Thyroid gland (tissue), 4 donors: Measurements from ENCODE around the gene ADGRD1.

Experiments
- CTCF ChIP-seq, 6 experiments: fragments of 200-600 bp in 3 of 6; fragments of 450-650 bp in 3 of 6; sonication (generic) in 3 of 6; IDR thresholded peaks; one replicate each; pipeline ENCODE4 v1.5.1; 2016 to 2019; ENCODE audit warnings: antibody characterized with exemption in 6 of 6, mild to moderate bottlenecking in 2 of 6, inconsistent platforms in 1 of 6, moderate library complexity in 1 of 6
- POLR2A ChIP-seq, 2 donors: fragments of 450-650 bp; IDR thresholded peaks; one replicate each; pipeline ENCODE4 v1.6.1; 2017; ENCODE audit warnings: antibody characterized with exemption in 2 of 2, mild to moderate bottlenecking in 2 of 2, moderate library complexity in 1 of 2

GRCh38 chr12:131092901-131093603 lies 139.3 kb downstream of the ADGRD1 start:
- TF ChIP-seq CTCF (IDR thresholded peaks at IDR 0.05) (no peak), POLR2A (IDR thresholded peaks at IDR 0.05) (no peak)
